Astrocyte (in vitro differentiated cells and primary cell): ENCODE results near the gene IRF1. TPM values are rescaled to one million over a fixed set of nuclear protein-coding genes. Genes with fewer than 3 reads are reported as not detected.

Experiments
- DNase-seq: peaks from one replicate; pipeline ENCODE4 v3.0.0-alpha.2; 2010; ENCODE audit warnings: low read depth
- FAIRE-seq: peaks from 2 replicates; lab custom pipeline; 2011; peaks lifted over from hg19 to GRCh38; lab: Jason Lieb, UNC
- H2AFZ ChIP-seq: 2 replicates; pipeline ENCODE4 v1.6.0; 2012; ENCODE audit warnings: low read depth, low read length, inconsistent platforms
- H3K27ac ChIP-seq: 2 replicates; pipeline ENCODE4 v1.5.1; 2011; ENCODE audit warnings: low read depth, low read length, inconsistent platforms
- H3K27me3 ChIP-seq: 2 replicates; pipeline ENCODE4 v1.6.0; 2011; ENCODE audit warnings: low read length, inconsistent platforms; ENCODE audit not compliant: insufficient read depth
- H3K36me3 ChIP-seq: 2 replicates; pipeline ENCODE4 v1.5.1; 2011; ENCODE audit warnings: low read length, inconsistent platforms; ENCODE audit not compliant: insufficient read depth
- H3K4me1 ChIP-seq: 2 replicates; pipeline ENCODE4 v1.5.1; 2011; ENCODE audit warnings: low read length, inconsistent platforms; ENCODE audit not compliant: insufficient read depth
- H3K4me2 ChIP-seq: 2 replicates; pipeline ENCODE4 v1.6.0; 2012; ENCODE audit warnings: low read length, inconsistent platforms
- H3K4me3 ChIP-seq: 2 replicates; pipeline ENCODE4 v1.5.1; 2011; ENCODE audit warnings: low read depth, mild to moderate bottlenecking, low read length, inconsistent platforms; ENCODE audit not compliant: insufficient read depth
- H3K79me2 ChIP-seq: 2 replicates; pipeline ENCODE4 v1.6.0; 2012; ENCODE audit warnings: mild to moderate bottlenecking, low read length, inconsistent platforms; ENCODE audit not compliant: insufficient read depth
- H3K9ac ChIP-seq: 2 replicates; pipeline ENCODE4 v1.6.0; 2012; ENCODE audit warnings: mild to moderate bottlenecking, low read length, inconsistent platforms
- H3K9me3 ChIP-seq: 2 replicates; pipeline ENCODE4 v1.5.1; 2012; ENCODE audit warnings: low read depth, mild to moderate bottlenecking, low read length, inconsistent platforms; ENCODE audit not compliant: insufficient read depth
- H4K20me1 ChIP-seq: 2 replicates; pipeline ENCODE4 v1.6.0; 2012; ENCODE audit warnings: low read length, inconsistent platforms; ENCODE audit not compliant: insufficient read depth
- H3K27ac Mint-ChIP-seq: one replicate; pipeline ENCODE4 v1.8.0; 2021; ENCODE audit warnings: mild to moderate bottlenecking, mixed read lengths; ENCODE audit not compliant: unreplicated experiment
- H3K27me3 Mint-ChIP-seq: one replicate; pipeline ENCODE4 v1.8.0; 2021; ENCODE audit warnings: low read depth, mixed read lengths; ENCODE audit not compliant: unreplicated experiment
- H3K36me3 Mint-ChIP-seq: one replicate; pipeline ENCODE4 v1.8.0; 2021; ENCODE audit warnings: low read depth, mixed read lengths; ENCODE audit not compliant: unreplicated experiment
- H3K4me1 Mint-ChIP-seq: one replicate; pipeline ENCODE4 v1.8.0; 2021; ENCODE audit warnings: low read depth, mixed read lengths; ENCODE audit not compliant: unreplicated experiment
- H3K4me3 Mint-ChIP-seq: one replicate; pipeline ENCODE4 v1.8.0; 2021; ENCODE audit warnings: mild to moderate bottlenecking, moderate library complexity, mixed read lengths; ENCODE audit not compliant: unreplicated experiment
- H3K9me3 Mint-ChIP-seq: one replicate; pipeline ENCODE4 v1.8.0; 2021; ENCODE audit warnings: mild to moderate bottlenecking, mixed read lengths; ENCODE audit not compliant: unreplicated experiment
- CTCF ChIP-seq: IDR thresholded peaks from 2 replicates; pipeline ENCODE4 v1.5.1; 2011; ENCODE audit warnings: low read depth, mild to moderate bottlenecking, inconsistent platforms, low read length, moderate library complexity; ENCODE audit not compliant: insufficient read depth
- EZH2 ChIP-seq: IDR thresholded peaks from 2 replicates; pipeline ENCODE4 v1.6.1; 2012; ENCODE audit warnings: mild to moderate bottlenecking, low read length, inconsistent platforms; ENCODE audit not compliant: insufficient read depth
- total RNA-seq: library from RNA; stranded (reverse); gene quantifications from 2 replicates; pipeline ENCODE4 v1.2.1, GENCODE V29; 2021

The IRF1 gene
- total RNA-seq, 1 donor from 2014 or later = 39.7 TPM

- Mint-ChIP-seq H3K27ac (peak overlapping the region; percentile 96), H3K4me1 (peaks cover 62% of the 10 kb centered on the region), H3K36me3 (peaks cover 4% of the 10 kb centered on the region), H3K4me3 (no peak overlapping the region), H3K9me3 (no peaks in the 10 kb centered on the region), H3K27me3 (no peaks in the 10 kb centered on the region)
- TF ChIP-seq CTCF (no peak), EZH2 (no peak)
- no peak overlapping the region for H3K4me3 ChIP-seq
- peaks cover 30% of the 10 kb centered on the region for H3K4me1 ChIP-seq
- H2AFZ ChIP-seq = no peak overlapping the region
- H3K27ac ChIP-seq = peak overlapping the region; percentile 50
- no peaks in the 10 kb centered on the region for H3K36me3 ChIP-seq
- H4K20me1 ChIP-seq = no peaks in the 10 kb centered on the region
- DNase-seq = peak; percentile 80
- FAIRE-seq = no peak
- peaks cover 4% of the 10 kb centered on the region for H3K79me2 ChIP-seq
- no peaks in the 10 kb centered on the region for H3K9me3 ChIP-seq
- H3K27me3 ChIP-seq = no peaks in the 10 kb centered on the region
- peak overlapping the region; percentile 51 for H3K4me2 ChIP-seq
- H3K9ac ChIP-seq = peak overlapping the region; percentile 38
Observed at GRCh38 chr5:132437604-132438266, 52.8 kb downstream of the IRF1 start.

GRCh38 chr5:132436936-132437335 is 53.6 kb downstream of the IRF1 start:
- no peaks in the 10 kb centered on the region for H3K27me3 ChIP-seq
- H3K36me3 ChIP-seq = no peaks in the 10 kb centered on the region
- H3K4me3 ChIP-seq = no peak overlapping the region
- peaks cover 30% of the 10 kb centered on the region for H3K4me1 ChIP-seq
- TF ChIP-seq EZH2 = no peak
- no peak for TF ChIP-seq CTCF
- H3K27ac Mint-ChIP-seq = peak overlapping the region; percentile 96
- H3K9ac ChIP-seq = no peak overlapping the region
- H3K27me3 Mint-ChIP-seq = no peaks in the 10 kb centered on the region
- DNase-seq (no peak), FAIRE-seq (no peak)
- H3K4me3 Mint-ChIP-seq = no peak overlapping the region
- no peaks in the 10 kb centered on the region for H3K9me3 Mint-ChIP-seq
- H3K9me3 ChIP-seq = no peaks in the 10 kb centered on the region
- no peak overlapping the region for H2AFZ ChIP-seq
- peak overlapping the region; percentile 50 for H3K27ac ChIP-seq
- H4K20me1 ChIP-seq = no peaks in the 10 kb centered on the region
- H3K4me1 Mint-ChIP-seq = peaks cover 59% of the 10 kb centered on the region
- peaks cover 4% of the 10 kb centered on the region for H3K36me3 Mint-ChIP-seq
- H3K4me2 ChIP-seq = peak overlapping the region; percentile 51
- H3K79me2 ChIP-seq = peaks cover 4% of the 10 kb centered on the region

GRCh38 chr5:132435886-132436285 is 54.7 kb downstream of the IRF1 start:
- H3K79me2 ChIP-seq = peaks cover 4% of the 10 kb centered on the region
- no peak for DNase-seq
- peaks cover 8% of the 10 kb centered on the region for H3K36me3 Mint-ChIP-seq
- H3K27ac ChIP-seq = no peak overlapping the region
- no peak overlapping the region for H3K9ac ChIP-seq
- no peak overlapping the region for H2AFZ ChIP-seq
- no peak overlapping the region for H3K4me3 ChIP-seq
- H3K4me3 Mint-ChIP-seq = no peak overlapping the region
- no peaks in the 10 kb centered on the region for H4K20me1 ChIP-seq
- H3K4me2 ChIP-seq = no peak overlapping the region
- peak overlapping the region; percentile 77 for H3K27ac Mint-ChIP-seq
- no peaks in the 10 kb centered on the region for H3K27me3 ChIP-seq
- no peak for FAIRE-seq
- H3K4me1 ChIP-seq = peaks cover 30% of the 10 kb centered on the region
- no peaks in the 10 kb centered on the region for H3K27me3 Mint-ChIP-seq
- no peak for TF ChIP-seq EZH2
- no peak for TF ChIP-seq CTCF
- no peaks in the 10 kb centered on the region for H3K36me3 ChIP-seq
- H3K4me1 Mint-ChIP-seq = peaks cover 62% of the 10 kb centered on the region
- no peaks in the 10 kb centered on the region for H3K9me3 ChIP-seq
- H3K9me3 Mint-ChIP-seq = no peaks in the 10 kb centered on the region
